Raji (cell line): ENCODE data around the gene KERA.

ENCODE experiments used
- POLR2A ChIP-seq: IDR thresholded peaks from 2 replicates; pipeline ENCODE4 v1.6.1; 2011; ENCODE audit warnings: low read depth, low read length, control low read depth; ENCODE audit not compliant: insufficient read depth

KERA gene

GRCh38 chr12:91077228-91077954, 19.6 kb upstream of the KERA start:
- TF ChIP-seq POLR2A = no peak

- no peak for TF ChIP-seq POLR2A
These were observed 17.0 kb upstream of the KERA start for GRCh38 chr12:91074851-91075250.

GRCh38 chr12:91074154-91074709, 16.4 kb upstream of the KERA start:
- no peak for TF ChIP-seq POLR2A

GRCh38 chr12:91073426-91073825, 15.6 kb upstream of the KERA start:
- TF ChIP-seq POLR2A = no peak

GRCh38 chr12:91072931-91073330, 15.1 kb upstream of the KERA start:
- no peak for TF ChIP-seq POLR2A

- TF ChIP-seq POLR2A = no peak
These were observed 13.1 kb upstream of the KERA start for GRCh38 chr12:91070936-91071335.

GRCh38 chr12:91065396-91065795, 7.6 kb upstream of the KERA start:
- no peak for TF ChIP-seq POLR2A

GRCh38 chr12:91064640-91065039, 6.8 kb upstream of the KERA start:
- no peak for TF ChIP-seq POLR2A

GRCh38 chr12:91061091-91061490, 3.3 kb upstream of the KERA start:
- no peak for TF ChIP-seq POLR2A

- TF ChIP-seq POLR2A = no peak
These were observed 1.4 kb upstream of the KERA start for GRCh38 chr12:91059211-91059610.

GRCh38 chr12:91058786-91059185, 962 bp upstream of the KERA start:
- no peak for TF ChIP-seq POLR2A

GRCh38 chr12:91056488-91056887, 1.3 kb downstream of the KERA start:
- TF ChIP-seq POLR2A = no peak

- no peak for TF ChIP-seq POLR2A
These were observed 1.8 kb downstream of the KERA start for GRCh38 chr12:91055976-91056375.

GRCh38 chr12:91053951-91054715, 3.7 kb downstream of the KERA start:
- no peak for TF ChIP-seq POLR2A

- no peak for TF ChIP-seq POLR2A
These were observed 5.8 kb downstream of the KERA start for GRCh38 chr12:91052026-91052425.

- TF ChIP-seq POLR2A = no peak
These were observed 13.2 kb downstream of the KERA start for GRCh38 chr12:91044586-91044985.
